HG03108 (cell line): ENCODE results near the gene SYNGR3.
"Not testable (repeated sequence)": the region's sequence is repeated elsewhere in the genome, so short reads cannot be mapped to it uniquely, and the experiment has no call there.

Source experiments
- ATAC-seq: cut with Tn5 transposase; IDR thresholded peaks from one replicate; pipeline ENCODE4 v1.9.1; 2021; ENCODE audit warnings: moderate library complexity; ENCODE audit not compliant: unreplicated experiment

The SYNGR3 gene, protein sequence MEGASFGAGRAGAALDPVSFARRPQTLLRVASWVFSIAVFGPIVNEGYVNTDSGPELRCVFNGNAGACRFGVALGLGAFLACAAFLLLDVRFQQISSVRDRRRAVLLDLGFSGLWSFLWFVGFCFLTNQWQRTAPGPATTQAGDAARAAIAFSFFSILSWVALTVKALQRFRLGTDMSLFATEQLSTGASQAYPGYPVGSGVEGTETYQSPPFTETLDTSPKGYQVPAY

DNA sequence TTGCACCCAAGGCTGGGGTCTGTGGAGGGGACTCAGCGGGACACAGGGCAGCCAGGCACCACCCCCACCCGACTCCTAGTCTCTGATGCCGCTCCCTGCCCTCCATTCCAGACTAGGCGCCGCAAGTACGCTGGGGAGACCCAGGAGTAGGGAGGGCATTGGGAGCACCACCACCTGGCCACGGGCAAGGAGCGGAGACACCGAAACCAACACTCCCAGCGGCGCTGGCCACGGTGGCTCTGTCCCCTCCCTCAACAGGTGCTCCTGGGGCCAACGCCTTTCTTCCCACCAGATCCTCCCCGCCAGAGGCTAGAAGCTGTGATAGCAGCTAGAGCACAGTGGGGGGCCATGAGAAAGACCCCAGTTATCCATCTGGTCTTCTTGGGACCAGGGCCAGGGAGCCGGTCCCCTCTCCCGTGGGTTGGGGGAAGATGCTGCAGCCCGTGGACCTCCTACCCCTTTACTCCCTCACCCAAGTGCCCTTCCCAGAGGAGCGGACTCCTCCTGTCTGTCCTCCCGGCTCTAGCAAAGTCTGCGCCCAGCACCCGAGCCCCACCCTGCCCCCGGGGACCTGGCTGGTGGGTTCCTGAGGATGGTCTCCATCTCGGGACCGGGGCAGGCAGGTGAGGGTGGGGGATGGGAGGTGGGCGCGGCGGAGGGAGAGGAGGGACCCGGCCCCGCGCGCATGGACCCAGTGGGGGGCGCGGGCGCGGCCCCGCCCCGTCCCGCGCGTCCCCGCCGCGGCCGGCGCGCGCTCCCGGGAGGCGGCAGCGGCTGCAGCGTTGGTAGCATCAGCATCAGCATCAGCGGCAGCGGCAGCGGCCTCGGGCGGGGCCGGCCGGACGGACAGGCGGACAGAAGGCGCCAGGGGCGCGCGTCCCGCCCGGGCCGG, at the start of gene SYNGR3:
TSS of gene SYNGR3 (plus strand) at position 762 of the 892 bp plus-strand sequence. CDS start 133 bp downstream, outside the sequence.
- ATAC-seq, result no peak

- ATAC-seq, result no peak
Measured at GRCh38 chr16:1940273-1941161, 49.3 kb upstream of the SYNGR3 start.

- ATAC-seq, result no peak
Measured at GRCh38 chr16:1941162-1942046, 48.4 kb upstream of the SYNGR3 start.

DNA sequence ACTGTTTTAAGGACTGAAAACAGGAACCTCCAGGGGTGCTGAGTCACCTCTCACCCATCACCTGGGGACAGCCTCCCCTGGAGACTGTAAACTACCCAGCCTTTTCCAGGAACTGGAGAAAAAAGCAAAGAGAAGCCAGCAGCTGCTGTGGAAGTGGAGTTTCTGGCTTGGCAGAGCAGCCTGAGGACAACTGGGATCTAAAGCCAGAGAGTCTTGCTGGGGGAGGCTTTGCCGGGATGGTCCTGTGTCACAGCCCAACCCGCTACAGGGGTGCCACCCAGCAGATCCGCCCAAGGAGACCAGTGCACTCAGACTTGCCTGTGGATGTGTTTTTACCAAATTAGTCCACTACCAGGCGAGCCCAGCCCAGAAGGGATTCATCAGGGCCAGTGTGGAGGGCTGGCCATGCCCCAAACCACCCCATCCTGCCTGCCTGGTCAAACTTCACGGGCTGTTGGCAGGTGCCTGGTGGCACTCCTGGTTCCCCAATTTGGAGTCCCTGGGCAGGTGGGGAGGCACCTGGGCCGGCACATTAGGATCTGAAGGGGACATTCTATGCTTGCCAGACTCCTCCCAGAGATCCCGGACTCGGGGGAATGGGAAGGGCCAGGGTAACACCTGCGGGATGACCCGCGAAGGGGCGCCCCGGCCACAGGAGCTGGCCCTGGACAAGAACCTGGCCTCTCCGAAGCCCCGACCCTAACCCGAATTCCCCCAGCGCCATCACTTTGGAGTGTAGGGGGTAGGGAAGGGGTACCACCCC, 47.5 kb upstream of the SYNGR3 start:
- ATAC-seq, result no peak

DNA sequence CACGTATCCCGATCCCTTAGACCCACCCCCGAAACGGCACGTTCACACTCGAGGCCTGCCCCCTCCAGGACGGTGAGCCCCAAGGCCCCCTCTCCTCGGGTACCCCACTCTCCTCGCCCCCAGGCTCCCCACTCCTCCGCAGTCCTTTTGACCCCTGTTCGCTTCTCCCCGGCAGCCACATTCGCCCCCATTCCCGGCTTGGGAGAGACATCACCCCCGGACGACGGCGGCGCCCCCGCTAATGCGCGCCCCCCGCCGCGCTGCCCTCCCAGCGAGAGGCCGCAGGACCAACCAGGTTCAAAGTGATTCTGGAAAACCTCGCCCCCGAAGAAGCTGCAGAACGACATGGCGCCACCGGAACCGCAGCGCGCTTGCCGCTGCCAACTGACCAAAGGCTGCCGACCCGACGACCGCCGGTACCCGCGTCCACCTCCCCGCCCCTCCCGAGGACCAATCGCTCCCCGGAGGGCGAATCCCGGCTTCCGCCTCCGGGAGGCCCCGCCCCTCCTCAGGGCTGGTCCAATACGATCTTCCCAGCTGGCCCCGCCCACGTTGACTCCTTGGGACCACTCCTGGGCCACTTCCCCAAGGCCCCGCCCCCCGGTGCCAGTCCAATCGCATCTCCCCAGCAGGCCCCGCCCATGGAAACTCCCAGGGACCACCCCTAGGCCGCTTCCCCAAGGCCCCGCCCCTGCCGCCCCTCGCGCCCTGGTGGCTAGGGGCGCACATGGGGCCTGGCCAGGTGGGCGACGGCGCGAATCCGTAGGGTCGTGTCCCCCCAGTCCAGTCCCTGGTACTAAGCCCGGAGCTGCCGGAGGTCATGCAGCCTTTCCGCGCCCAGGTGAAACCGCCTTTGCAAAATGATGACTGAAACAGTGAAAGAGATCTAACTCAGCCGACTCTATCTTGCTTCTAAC, 46.7 kb upstream of the SYNGR3 start, which contains the start of gene MSRB1:
TSS of gene MSRB1 (minus strand) at position 390 of the 917 bp plus-strand sequence. CDS start at position 347, 43 bp downstream.
- ATAC-seq, result peak; percentile 96

- ATAC-seq, result no peak
Measured at GRCh38 chr16:1944612-1945199, 45.1 kb upstream of the SYNGR3 start.

DNA sequence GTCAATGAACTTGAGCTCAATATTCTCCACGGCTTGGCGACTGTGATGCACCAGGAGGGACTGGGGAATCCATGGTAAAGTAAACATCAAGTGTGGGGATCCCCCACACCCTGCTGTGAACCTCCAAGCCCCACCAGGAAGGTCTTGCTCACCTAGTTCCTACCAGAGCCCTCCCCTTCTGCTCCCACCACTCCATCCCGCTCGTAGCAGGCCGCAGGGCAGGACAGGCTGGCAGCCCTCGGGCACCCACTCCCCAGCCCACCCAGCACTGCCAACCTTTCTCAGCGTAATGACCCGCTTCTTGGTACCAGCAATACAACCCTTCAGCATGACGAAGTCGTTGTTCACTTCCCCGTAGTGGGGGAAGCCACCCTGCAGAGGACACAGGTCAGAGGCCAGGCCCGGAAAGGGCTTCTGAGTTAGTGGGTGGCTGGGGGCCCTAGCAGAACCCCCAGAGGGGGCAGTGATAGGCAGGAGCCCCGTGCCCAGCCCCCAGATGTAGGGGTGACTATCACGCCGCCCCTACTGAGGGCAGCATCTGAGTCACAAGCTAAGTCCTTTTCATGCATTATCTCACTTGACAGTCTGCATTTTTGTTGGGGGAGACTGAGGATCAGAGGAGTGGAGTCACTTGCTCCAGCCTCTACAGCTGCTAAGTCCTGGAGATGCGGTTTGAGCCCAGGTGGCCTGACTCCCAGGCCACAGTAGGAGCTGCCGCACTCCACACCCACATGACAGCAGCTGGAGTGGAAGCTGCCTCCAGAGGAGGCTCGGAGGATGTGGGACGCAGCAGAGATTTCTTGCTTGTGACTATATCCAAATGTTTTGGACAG, 44.0 kb upstream of the SYNGR3 start:
- ATAC-seq, result no peak

- no peak for ATAC-seq
Measured at GRCh38 chr16:1946495-1947368, 43.0 kb upstream of the SYNGR3 start.

- no peak for ATAC-seq
Measured at GRCh38 chr16:1947369-1947670, 42.5 kb upstream of the SYNGR3 start.

DNA sequence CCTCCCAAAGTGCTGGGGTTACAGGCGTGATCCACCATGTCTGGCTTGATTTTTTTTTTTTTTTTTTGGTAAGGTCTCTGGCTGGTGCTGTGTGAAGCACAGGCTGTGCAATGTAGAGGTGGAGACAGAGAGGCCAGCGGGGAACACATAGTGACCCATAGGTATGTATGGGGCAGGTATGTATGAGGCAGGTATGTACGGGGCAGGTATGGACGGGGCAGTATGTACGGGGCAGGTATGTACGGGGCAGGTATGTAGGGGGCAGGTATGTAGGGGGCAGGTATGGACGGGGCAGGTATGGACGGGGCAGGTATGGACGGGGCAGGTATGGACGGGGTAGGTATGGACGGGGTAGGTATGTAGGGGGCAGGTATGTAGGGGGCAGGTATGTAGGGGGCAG, 40.3 kb upstream of the SYNGR3 start:
- ATAC-seq, result no peak

DNA sequence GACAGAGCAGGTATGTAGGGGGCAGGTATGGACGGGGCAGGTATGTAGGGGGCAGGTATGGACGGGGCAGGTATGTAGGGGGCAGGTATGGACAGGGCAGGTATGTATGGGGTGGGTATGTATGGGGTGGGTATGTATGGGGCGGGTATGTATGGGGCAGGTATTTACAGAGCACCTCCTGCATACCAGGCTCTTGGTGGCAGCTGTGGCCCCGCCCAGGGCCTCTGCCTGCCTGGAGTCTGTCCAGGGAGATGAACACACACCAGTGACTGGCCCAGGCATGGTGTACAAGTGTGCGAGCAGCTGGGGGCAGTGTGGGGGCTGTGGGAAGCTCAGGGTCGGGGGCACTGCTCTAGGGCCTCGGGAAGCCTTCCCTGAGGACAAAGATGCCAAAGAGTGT, 39.7 kb upstream of the SYNGR3 start:
- no peak for ATAC-seq

GRCh38 chr16:1950559-1950958, 39.2 kb upstream of the SYNGR3 start:
- ATAC-seq, result no peak

- ATAC-seq, result no peak
Measured at GRCh38 chr16:1953734-1954133, 36.0 kb upstream of the SYNGR3 start.

DNA sequence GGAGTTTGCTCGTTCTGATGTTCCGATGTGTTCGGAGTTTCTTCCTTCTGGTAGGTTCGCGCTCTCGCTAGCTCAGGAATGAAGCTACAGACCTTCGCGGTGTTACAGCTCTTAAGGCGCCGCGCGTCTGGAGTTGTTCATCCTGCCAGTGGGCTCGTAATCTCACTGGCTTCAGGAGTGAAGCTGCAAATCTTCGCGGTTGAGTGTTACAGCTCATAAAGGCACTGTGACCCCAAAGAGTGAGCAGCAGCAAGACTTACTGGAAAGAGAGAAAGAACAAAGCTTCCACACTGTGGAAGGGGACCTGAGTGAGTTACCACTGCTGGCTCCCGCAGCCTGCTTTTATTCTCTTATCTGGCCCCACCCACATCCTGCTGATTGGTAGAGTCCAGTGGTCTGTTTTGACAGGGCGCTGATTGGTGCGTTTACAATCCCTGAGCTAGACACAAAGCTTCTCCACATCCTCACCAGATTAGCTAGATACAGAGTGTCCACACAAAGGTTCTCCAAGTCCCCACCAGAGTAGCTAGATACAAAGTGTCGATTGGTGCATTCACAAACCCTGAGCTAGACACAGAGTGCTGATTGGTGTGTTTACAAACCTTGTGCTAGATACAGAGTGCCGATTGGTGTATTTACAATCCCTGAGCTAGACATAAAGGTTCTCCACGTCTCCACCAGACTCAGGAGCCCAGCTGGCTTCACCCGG, 32.2 kb upstream of the SYNGR3 start:
- not testable (repeated sequence) for ATAC-seq

DNA sequence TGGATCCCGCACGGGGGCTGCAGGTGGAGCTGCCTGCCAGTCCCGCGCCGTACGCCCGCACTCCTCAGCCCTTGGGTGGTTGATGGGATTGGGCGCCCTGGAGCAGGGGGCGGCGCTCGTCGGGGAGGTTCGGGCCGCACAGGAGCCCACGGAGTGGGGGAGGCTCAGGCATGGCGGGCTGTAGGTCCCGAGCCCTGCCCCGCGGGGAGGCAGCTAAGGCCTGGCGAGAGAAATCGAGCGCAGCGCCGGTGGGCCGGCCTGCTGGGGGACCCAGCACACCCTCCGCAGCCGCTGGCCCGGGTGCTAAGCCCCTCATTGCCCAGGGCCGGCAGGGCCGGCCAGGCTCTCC, 31.7 kb upstream of the SYNGR3 start:
- ATAC-seq, result not testable (repeated sequence)
